Measurements from ENCODE around the gene NEU2.
"Not testable (repeated sequence)": the region's sequence is repeated elsewhere in the genome, so short reads cannot be mapped to it uniquely, and the experiment has no call there.

NEU2 gene

GRCh38 chr2:233035426-233036161 lies 3.1 kb downstream of the NEU2 start:
- DNase-seq (ENCODE audit: low spot score), result no peak

- DNase-seq (ENCODE audit: low spot score), result no peak
Observed at GRCh38 chr2:233036162-233036838, 3.8 kb downstream of the NEU2 start.

GRCh38 chr2:233037078-233037477 lies 4.6 kb downstream of the NEU2 start:
- no peak for DNase-seq (ENCODE audit: low spot score)

- peak; percentile 52 for DNase-seq (ENCODE audit: low spot score)
Observed at GRCh38 chr2:233039212-233039845, 6.9 kb downstream of the NEU2 start.

- DNase-seq (ENCODE audit: low spot score), result no peak
Observed at GRCh38 chr2:233039846-233040530, 7.5 kb downstream of the NEU2 start.

- no peak for DNase-seq (ENCODE audit: low spot score)
Observed at GRCh38 chr2:233040571-233040970, 8.1 kb downstream of the NEU2 start.

- no peak for DNase-seq (ENCODE audit: low spot score)
Observed at GRCh38 chr2:233041722-233042323, 9.4 kb downstream of the NEU2 start.

- DNase-seq (ENCODE audit: low spot score), result no peak
Observed at GRCh38 chr2:233042549-233042948, 10.1 kb downstream of the NEU2 start.

- no peak for DNase-seq (ENCODE audit: low spot score)
Observed at GRCh38 chr2:233044974-233045605, 12.6 kb downstream of the NEU2 start.

- DNase-seq (ENCODE audit: low spot score), result no peak
Observed at GRCh38 chr2:233047206-233047605, 14.7 kb downstream of the NEU2 start.

GRCh38 chr2:233047667-233048066 lies 15.2 kb downstream of the NEU2 start:
- no peak for DNase-seq (ENCODE audit: low spot score)

- DNase-seq (ENCODE audit: low spot score), result no peak
Observed at GRCh38 chr2:233048569-233049193, 16.2 kb downstream of the NEU2 start.

GRCh38 chr2:233049194-233049761 lies 16.8 kb downstream of the NEU2 start:
- peak; percentile 22 for DNase-seq (ENCODE audit: low spot score)

- no peak for DNase-seq (ENCODE audit: low spot score)
Observed at GRCh38 chr2:233051241-233052149, 19.0 kb downstream of the NEU2 start.

- not testable (repeated sequence) for DNase-seq (ENCODE audit: low spot score)
Observed at GRCh38 chr2:233052517-233052916, 20.0 kb downstream of the NEU2 start.

GRCh38 chr2:233053928-233054784 lies 21.7 kb downstream of the NEU2 start:
- peak; percentile 48 for DNase-seq (ENCODE audit: low spot score)

GRCh38 chr2:233055362-233055761 lies 22.9 kb downstream of the NEU2 start:
- DNase-seq (ENCODE audit: low spot score), result no peak

- DNase-seq (ENCODE audit: low spot score), result no peak
Observed at GRCh38 chr2:233056961-233057605, 24.6 kb downstream of the NEU2 start.
